Measurements from ENCODE around the gene SMG6. TPM values are rescaled to one million over a fixed set of nuclear protein-coding genes. Genes with fewer than 3 reads are reported as not detected.

The SMG6 gene
- total and polyA plus RNA-seq, 2 of the 8 experiments (the other 6 are each of a cell fraction or from before 2014, with no cell fraction given), result 18.5 to 25.2 TPM

DNA sequence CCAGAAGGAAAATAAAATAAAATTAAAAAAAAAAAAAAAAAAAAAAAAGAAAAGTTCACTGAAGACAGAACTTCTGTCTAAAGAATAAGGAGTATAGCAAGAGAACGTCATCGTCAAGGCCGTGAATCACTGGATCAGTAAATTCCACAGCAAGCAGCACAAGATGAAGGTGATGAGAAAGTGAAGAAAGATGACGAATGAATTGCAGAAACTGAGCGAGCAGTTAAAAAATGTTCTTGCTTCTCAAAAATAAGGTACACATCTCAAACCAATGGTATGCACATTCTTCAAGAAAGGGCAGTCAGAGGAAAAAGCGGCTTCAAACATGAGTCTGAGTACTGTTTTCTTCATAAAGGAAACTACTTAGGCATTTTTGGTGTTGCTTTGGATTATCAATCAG, 104.7 kb downstream of the SMG6 start:
- no peak overlapping the region for H2AK5ac ChIP-seq (ENCODE audit: low read depth, low read length)
- no peaks in the 10 kb centered on the region for H3K79me1 ChIP-seq (ENCODE audit: low read depth, low read length)
- H3K18ac ChIP-seq (ENCODE audit: extremely low read depth, low read length), result no peak overlapping the region
- H3K27ac ChIP-seq (ENCODE audit: low read depth, low read length), result no peak overlapping the region
- no peak overlapping the region for H3K4ac ChIP-seq (replicated peaks; ENCODE audit: insufficient read length, low read depth, low read length)
- 91% methylated on average over 6 of the region's 6 CpGs; no CpG with 5 or more reads in 1 of the 2 experiments for WGBS, 2 experiments (ENCODE audit: extremely low coverage in 1 of 2, insufficient coverage in 1 of 2, insufficient read length in 1 of 2, insufficient replicate concordance in 2 of 2, low coverage in 1 of 2, low lambda C conversion rate in 2 of 2, missing lambda C conversion rate in 1 of 2)
- no peak overlapping the region for H3K23ac ChIP-seq (ENCODE audit: insufficient read length)
- H4K91ac ChIP-seq (replicated peaks; ENCODE audit: insufficient read length, low read length), result no peak overlapping the region
- H3K9ac ChIP-seq (replicated peaks in 1 of 4; ENCODE audit: extremely low read depth in 1 of 4, low read depth in 3 of 4, low read length in 3 of 4), result no peak overlapping the region
- ChIA-PET CTCF (ENCODE audit: partially characterized antibody) (interaction anchor here (1.8 kb wide), 1 partner anchor 15 kb away, joined by 5 read pairs; no protein-coding TSS in a partner anchor), POLR2A (ENCODE audit: partially characterized antibody) (interaction anchor here (1.1 kb wide), 1 partner anchor 10 kb away, joined by 4 read pairs; no protein-coding TSS in a partner anchor)
- H3K4me2 ChIP-seq (ENCODE audit: insufficient read depth in 1 of 2, low read depth in 2 of 2, low read length in 2 of 2), result no peak overlapping the region
- H3K23me2 ChIP-seq (ENCODE audit: low read depth, low read length), result no peaks in the 10 kb centered on the region
- no peak overlapping the region for H3K14ac ChIP-seq (ENCODE audit: insufficient read length)
- FAIRE-seq, result no peak
- H3K56ac ChIP-seq (replicated peaks; ENCODE audit: insufficient read length, low read depth, low read length), result no peak overlapping the region
- no peak overlapping the region for H2BK15ac ChIP-seq (ENCODE audit: low read length)
- no peak overlapping the region for H2BK120ac ChIP-seq (replicated peaks; ENCODE audit: low read depth, low read length)
- H4K8ac ChIP-seq (ENCODE audit: extremely low read depth, insufficient read depth, low read length), result no peak overlapping the region
- no peaks in the 10 kb centered on the region for H3K36me3 ChIP-seq (ENCODE audit: control insufficient read depth in 2 of 4, insufficient read depth in 4 of 4, low read length in 3 of 4)
- no peaks in the 10 kb centered on the region for H3K9me3 ChIP-seq (ENCODE audit: insufficient read depth in 2 of 2, low read depth in 1 of 2, low read length in 1 of 2)
- no peak overlapping the region for H2AFZ ChIP-seq (ENCODE audit: low read length)
- no peaks in the 10 kb centered on the region for H3K27me3 ChIP-seq (replicated peaks in 1 of 4; ENCODE audit: control insufficient read depth in 3 of 4, extremely low read depth in 1 of 4, insufficient read depth in 3 of 4, low read length in 3 of 4)
- no peak overlapping the region for H3K4me3 ChIP-seq (ENCODE audit: extremely low read depth in 1 of 4, insufficient read depth in 2 of 4, low read depth in 3 of 4, low read length in 4 of 4)
- H3K4me1 ChIP-seq (replicated peaks in 1 of 4; ENCODE audit: control insufficient read depth in 3 of 4, insufficient read depth in 4 of 4, low read length in 3 of 4), result peaks cover 0 to 8% (median 5%) of the 10 kb centered on the region in 4 experiments; a peak in 5 of 7 replicates
- H3K79me2 ChIP-seq (ENCODE audit: control insufficient read depth in 1 of 2, insufficient read depth in 2 of 2, low read length in 2 of 2), result no peaks in the 10 kb centered on the region
- no peaks in the 10 kb centered on the region for H4K20me1 ChIP-seq (replicated peaks in 1 of 2; ENCODE audit: control insufficient read depth in 1 of 2, insufficient read depth in 2 of 2, low read length in 2 of 2)
- H4K5ac ChIP-seq (ENCODE audit: insufficient read length, low read depth, low read length), result no peak overlapping the region
- no peak overlapping the region for H2BK5ac ChIP-seq (ENCODE audit: low read depth, low read length)
- H2BK12ac ChIP-seq (ENCODE audit: low read depth, low read length), result no peak overlapping the region
- TF ChIP-seq GABPA (IDR thresholded peaks at IDR 0.05; ENCODE audit: borderline replicate concordance, insufficient read depth, low read length) (no peak), ASH2L (IDR thresholded peaks at IDR 0.05; ENCODE audit: low read length) (no peak), KDM5A (IDR thresholded peaks at IDR 0.05; ENCODE audit: low read length) (no peak), EGR1 (IDR thresholded peaks at IDR 0.05; ENCODE audit: borderline replicate concordance, low read depth, low read length) (no peak), CREB1 (IDR thresholded peaks at IDR 0.05) (no peak), RXRA (IDR thresholded peaks at IDR 0.05; ENCODE audit: insufficient read depth, low read depth, low read length) (no peak), TCF12 (IDR thresholded peaks at IDR 0.05; ENCODE audit: low read depth, low read length) (no peak), YY1 (IDR thresholded peaks at IDR 0.05; ENCODE audit: low read depth, low read length) (no peak), FOSL1 (IDR thresholded peaks at IDR 0.05; ENCODE audit: insufficient read depth, low read depth, low read length) (no peak), PHF8 (conservative IDR thresholded peaks at IDR 0.05; ENCODE audit: low read depth, low read length) (no peak), MAFK (IDR thresholded peaks at IDR 0.05; ENCODE audit: low read depth, low read length) (no peak), RNF2 (IDR thresholded peaks at IDR 0.05; ENCODE audit: borderline replicate concordance, low read depth, low read length, missing control alignments, poor library complexity, severe bottlenecking) (no peak), CHD2 (IDR thresholded peaks at IDR 0.05; ENCODE audit: low read length) (no peak)
- TF ChIP-seq, protein P1, sequence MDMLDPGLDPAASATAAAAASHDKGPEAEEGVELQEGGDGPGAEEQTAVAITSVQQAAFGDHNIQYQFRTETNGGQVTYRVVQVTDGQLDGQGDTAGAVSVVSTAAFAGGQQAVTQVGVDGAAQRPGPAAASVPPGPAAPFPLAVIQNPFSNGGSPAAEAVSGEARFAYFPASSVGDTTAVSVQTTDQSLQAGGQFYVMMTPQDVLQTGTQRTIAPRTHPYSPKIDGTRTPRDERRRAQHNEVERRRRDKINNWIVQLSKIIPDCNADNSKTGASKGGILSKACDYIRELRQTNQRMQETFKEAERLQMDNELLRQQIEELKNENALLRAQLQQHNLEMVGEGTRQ (IDR thresholded peaks at IDR 0.05; ENCODE audit: low read length), result no peak
- no peak overlapping the region for H2BK20ac ChIP-seq (ENCODE audit: low read length)
- DNase-seq (ENCODE audit: low read depth in 1 of 2, low spot score in 2 of 2), result no peak
